Measurements from ENCODE around the gene DENND4C.
"Not testable (repeated sequence)": the region's sequence is repeated elsewhere in the genome, so short reads cannot be mapped to it uniquely, and the experiment has no call there.

Gene DENND4C

DNA sequence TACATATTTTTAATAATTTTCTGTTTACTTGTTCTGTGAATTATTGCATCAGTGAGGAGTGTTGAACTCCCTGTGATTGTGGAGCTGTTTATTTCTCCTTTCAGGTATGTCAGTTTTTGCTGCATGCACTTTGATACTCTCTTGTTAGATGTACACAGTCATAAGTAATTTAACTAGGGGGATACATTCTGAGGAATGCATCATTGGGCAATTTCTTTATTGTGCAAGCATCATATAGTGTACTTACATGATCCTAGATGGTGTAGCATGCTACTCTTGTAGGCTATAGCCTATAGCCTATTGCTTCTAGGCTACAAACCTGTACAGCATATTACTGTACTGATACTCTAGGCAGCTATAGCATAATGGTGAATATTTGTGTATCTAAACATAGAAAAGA is 9.5 kb downstream of the DENND4C start:
- H3K4me3 ChIP-seq = no peak overlapping the region
- DNase-seq = no peak
- intact Hi-C loops (cut with DNase I; ENCODE audit: low total_unique reads) = loop anchor here (10.0 kb wide), 1 partner anchor 215 kb away; no protein-coding TSS in a partner anchor
- peaks cover 5 to 11% (median 11%) of the 10 kb centered on the region in 3 donors for H3K36me3 ChIP-seq
- H3K27me3 ChIP-seq = no peaks in the 10 kb centered on the region
- TF ChIP-seq, protein P1, sequence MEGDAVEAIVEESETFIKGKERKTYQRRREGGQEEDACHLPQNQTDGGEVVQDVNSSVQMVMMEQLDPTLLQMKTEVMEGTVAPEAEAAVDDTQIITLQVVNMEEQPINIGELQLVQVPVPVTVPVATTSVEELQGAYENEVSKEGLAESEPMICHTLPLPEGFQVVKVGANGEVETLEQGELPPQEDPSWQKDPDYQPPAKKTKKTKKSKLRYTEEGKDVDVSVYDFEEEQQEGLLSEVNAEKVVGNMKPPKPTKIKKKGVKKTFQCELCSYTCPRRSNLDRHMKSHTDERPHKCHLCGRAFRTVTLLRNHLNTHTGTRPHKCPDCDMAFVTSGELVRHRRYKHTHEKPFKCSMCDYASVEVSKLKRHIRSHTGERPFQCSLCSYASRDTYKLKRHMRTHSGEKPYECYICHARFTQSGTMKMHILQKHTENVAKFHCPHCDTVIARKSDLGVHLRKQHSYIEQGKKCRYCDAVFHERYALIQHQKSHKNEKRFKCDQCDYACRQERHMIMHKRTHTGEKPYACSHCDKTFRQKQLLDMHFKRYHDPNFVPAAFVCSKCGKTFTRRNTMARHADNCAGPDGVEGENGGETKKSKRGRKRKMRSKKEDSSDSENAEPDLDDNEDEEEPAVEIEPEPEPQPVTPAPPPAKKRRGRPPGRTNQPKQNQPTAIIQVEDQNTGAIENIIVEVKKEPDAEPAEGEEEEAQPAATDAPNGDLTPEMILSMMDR (IDR thresholded peaks at IDR 0.05) = no peak
- H3K4me1 ChIP-seq = peaks cover 0 to 16% (median 4%) of the 10 kb centered on the region in 4 donors
- no peaks in the 10 kb centered on the region for H3K9me3 ChIP-seq
- no peak overlapping the region for H3K27ac ChIP-seq

DNA sequence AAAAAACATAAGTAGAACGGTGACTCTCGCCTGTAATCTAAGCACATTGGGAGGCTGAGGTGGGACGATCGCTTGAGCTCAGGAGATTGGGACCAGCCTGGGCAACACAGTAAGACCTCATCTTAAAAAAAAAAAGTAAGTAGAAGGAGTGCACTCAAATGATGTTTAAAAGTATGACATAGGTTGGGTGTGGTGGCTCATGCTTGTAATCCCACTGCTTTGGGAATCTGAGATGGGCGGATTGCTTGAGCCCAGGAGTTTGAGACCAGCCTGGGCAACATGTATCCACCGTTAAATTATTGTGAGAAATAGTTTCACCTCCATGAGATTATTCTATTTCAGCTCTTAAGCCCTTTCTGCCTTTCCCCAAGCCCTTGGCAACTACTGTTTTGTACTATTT is 11.2 kb downstream of the DENND4C start:
- intact Hi-C loops (cut with DNase I; ENCODE audit: low total_unique reads) = no loop called here
- DNase-seq = no peak

DNA sequence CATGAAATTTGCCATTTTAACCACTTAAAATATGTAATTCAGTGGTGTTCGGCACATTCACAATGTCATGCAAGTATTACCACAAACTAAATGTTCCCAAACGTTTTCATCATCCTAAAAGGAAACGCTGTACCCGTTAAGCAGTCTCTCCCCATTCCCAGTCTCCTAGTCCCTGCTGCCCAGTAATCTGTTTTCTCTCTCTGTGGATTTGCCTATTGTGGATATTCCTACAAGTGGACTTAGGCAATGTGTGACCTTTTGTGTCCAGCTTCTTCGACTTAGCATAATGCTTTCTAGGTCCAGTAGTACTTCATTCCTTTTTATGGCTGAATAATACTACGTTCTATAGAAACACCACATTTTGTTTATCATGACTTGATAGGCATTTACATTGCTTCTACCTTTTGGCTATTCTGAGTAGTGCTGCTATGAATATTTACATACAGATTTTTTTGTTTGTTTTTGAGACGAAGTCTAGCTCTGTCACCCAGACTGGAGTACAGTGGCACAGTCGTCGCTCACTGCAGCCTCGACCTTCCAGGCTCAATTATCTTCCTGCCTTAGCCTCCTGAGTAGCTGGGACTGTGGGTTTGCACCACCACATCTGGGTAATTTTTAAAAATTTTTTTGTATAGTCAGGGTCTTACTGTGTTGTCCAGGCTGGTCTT is 13.0 kb downstream of the DENND4C start:
- Histone ChIP-seq H3K27ac (no peak overlapping the region), H3K9me3 (no peaks in the 10 kb centered on the region), H3K27me3 (no peaks in the 10 kb centered on the region), H3K4me3 (no peak overlapping the region), H3K4me1 (peaks cover 0 to 12% (median 6%) of the 10 kb centered on the region in 4 donors), H3K36me3 (peaks cover 5 to 11% (median 11%) of the 10 kb centered on the region in 3 donors)
- TF ChIP-seq, protein P1 (IDR thresholded peaks at IDR 0.05) = no peak
- intact Hi-C loops (cut with DNase I; ENCODE audit: low total_unique reads) = no loop called here
- DNase-seq = no peak

More for the DNA sequence above, 11.2 kb downstream of the DENND4C start:
- no peak overlapping the region for H3K4me3 ChIP-seq
- H3K27ac ChIP-seq = no peak overlapping the region
- no peaks in the 10 kb centered on the region for H3K9me3 ChIP-seq
- no peaks in the 10 kb centered on the region for H3K27me3 ChIP-seq
- TF ChIP-seq, protein P1 (IDR thresholded peaks at IDR 0.05) = no peak
- peaks cover 0 to 16% (median 4%) of the 10 kb centered on the region in 4 donors for H3K4me1 ChIP-seq
- H3K36me3 ChIP-seq = peaks cover 5 to 11% (median 11%) of the 10 kb centered on the region in 3 donors

DNA sequence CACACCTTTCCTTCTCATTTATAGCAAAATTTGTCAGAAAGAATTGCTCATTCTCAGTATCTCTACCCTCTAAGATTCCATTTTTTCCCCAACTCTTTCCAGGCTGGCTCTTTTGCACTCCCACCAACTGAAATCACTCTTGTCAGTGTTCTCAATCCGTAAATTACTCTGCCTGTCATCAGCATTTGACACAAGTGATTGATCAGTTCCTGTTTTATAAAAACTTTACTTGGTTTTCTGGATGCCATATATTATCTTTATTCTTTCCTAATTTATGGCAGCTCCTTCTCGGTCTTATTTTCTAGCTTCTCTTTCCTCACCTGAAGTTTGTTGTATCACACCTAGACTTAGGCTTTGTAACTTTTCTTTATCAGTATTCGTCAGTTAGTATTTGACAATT is 16.4 kb downstream of the DENND4C start:
- Histone ChIP-seq H3K27me3 (no peaks in the 10 kb centered on the region), H3K27ac (no peak overlapping the region), H3K36me3 (peaks cover 0 to 7% (median 6%) of the 10 kb centered on the region in 3 donors), H3K4me3 (no peak overlapping the region), H3K9me3 (no peaks in the 10 kb centered on the region), H3K4me1 (peaks cover 0 to 7% (median 2%) of the 10 kb centered on the region in 4 donors)
- DNase-seq = no peak
- intact Hi-C loops (cut with DNase I; ENCODE audit: low total_unique reads) = no loop called here
- TF ChIP-seq, protein P1 (IDR thresholded peaks at IDR 0.05) = no peak

DNA sequence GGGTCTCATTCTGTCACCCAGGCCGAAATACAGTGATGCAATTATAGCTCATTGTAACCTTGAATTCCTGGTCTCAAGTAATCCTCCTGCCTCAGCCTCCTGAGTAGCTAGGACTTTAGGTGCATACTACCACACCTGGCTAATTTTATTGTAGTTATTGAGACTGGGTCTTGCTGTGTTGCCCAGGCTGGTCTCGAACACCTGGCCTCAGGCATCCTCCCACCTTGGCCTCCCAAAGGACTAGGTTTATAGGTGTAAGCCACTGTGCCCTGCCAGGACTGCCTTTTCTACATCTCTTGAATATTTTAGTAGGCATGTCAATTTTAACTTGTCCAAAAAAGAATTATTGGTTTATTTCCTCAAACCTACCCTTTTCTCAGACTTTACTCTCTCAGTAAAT is 16.9 kb downstream of the DENND4C start:
- TF ChIP-seq, protein P1 (IDR thresholded peaks at IDR 0.05) = no peak
- H3K9me3 ChIP-seq = no peaks in the 10 kb centered on the region
- H3K4me3 ChIP-seq = no peak overlapping the region
- peaks cover 0 to 7% (median 6%) of the 10 kb centered on the region in 3 donors for H3K36me3 ChIP-seq
- intact Hi-C loops (cut with DNase I; ENCODE audit: low total_unique reads) = no loop called here
- H3K4me1 ChIP-seq = peaks cover 0 to 10% (median 2%) of the 10 kb centered on the region in 4 donors
- no peak overlapping the region for H3K27ac ChIP-seq
- H3K27me3 ChIP-seq = no peaks in the 10 kb centered on the region
- no peak for DNase-seq

DNA sequence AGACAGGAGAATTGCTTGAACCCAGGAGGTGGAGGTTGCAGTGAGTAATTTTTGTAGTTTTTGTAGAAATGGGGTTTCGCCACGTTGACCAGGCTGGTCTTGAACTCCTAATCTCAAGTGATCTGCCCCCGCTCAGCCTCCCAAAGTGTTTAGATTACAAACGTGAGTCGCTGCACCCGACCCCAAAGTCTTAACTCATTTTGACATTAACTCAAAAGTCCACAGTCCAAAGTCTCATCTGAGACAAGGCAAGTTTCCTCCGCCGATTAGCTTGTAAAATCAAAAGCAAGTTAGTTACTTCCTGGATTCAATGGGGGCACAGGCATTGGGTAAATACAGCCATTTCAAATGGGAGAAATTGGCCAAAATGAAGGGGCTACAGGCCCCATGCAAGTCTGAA is 19.9 kb downstream of the DENND4C start:
- peaks cover 0 to 19% (median 2%) of the 10 kb centered on the region in 4 donors for H3K4me1 ChIP-seq
- H3K9me3 ChIP-seq; DNase-seq; H3K27me3 ChIP-seq; intact Hi-C loops (cut with DNase I; ENCODE audit: low total_unique reads); H3K27ac ChIP-seq; H3K36me3 ChIP-seq; H3K4me3 ChIP-seq: not testable (repeated sequence)

DNA sequence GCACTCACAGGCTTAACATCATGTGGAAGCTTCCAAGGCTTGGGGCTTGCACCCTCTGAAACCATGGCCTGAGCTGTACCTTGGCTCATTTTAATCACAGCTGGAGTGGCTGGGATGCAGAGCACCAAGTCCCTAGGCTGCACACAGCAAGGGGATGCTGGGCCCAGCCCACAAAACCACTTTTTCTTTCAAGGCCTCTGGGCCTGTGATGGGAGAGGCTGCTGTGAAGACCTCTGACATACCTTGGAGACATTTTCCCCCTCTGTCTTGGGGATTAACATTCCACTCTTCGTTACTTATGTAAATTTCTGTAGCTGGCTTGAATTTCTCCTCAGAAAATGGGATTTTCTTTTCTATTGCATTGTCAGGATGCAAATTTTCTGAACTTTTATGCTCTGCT is 20.7 kb downstream of the DENND4C start:
- H3K4me3 ChIP-seq; H3K36me3 ChIP-seq; DNase-seq; intact Hi-C loops (cut with DNase I; ENCODE audit: low total_unique reads); H3K27me3 ChIP-seq; H3K27ac ChIP-seq; H3K9me3 ChIP-seq: not testable (repeated sequence)
- peaks cover 0 to 19% (median 2%) of the 10 kb centered on the region in 4 donors for H3K4me1 ChIP-seq

DNA sequence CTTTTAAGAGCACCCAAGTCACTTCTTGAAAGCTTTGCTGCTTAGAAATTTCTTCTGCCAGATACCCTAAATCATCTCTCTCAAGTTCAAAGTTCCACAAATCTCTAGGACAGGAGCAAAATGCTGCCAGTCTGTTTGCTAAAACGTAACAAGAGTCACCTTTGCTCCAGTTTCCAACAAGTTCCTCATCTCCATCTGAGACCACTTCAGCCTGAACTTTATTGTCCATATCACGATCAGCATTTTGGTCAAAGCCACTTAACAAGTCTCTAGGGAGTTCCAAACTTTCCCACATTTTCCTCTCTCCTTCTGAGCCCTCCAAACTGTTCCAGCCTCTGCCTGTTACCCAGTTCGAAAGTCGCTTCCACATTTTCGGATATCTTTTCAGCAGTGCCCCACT is 21.1 kb downstream of the DENND4C start:
- H3K4me3 ChIP-seq; H3K36me3 ChIP-seq; H3K9me3 ChIP-seq; intact Hi-C loops (cut with DNase I; ENCODE audit: low total_unique reads); H3K27me3 ChIP-seq; DNase-seq; H3K27ac ChIP-seq: not testable (repeated sequence)
- peaks cover 0 to 19% (median 2%) of the 10 kb centered on the region in 4 donors for H3K4me1 ChIP-seq

All from tibial artery (tissue), 4 donors.